Stromal cell of bone marrow (primary cell): ENCODE measurements around the gene PPP1R7.

Experiments used
- DNase-seq: peaks from one replicate; pipeline ENCODE4 v3.0.0-alpha.2; 2012; ENCODE audit warnings: low read depth

Gene PPP1R7

DNA sequence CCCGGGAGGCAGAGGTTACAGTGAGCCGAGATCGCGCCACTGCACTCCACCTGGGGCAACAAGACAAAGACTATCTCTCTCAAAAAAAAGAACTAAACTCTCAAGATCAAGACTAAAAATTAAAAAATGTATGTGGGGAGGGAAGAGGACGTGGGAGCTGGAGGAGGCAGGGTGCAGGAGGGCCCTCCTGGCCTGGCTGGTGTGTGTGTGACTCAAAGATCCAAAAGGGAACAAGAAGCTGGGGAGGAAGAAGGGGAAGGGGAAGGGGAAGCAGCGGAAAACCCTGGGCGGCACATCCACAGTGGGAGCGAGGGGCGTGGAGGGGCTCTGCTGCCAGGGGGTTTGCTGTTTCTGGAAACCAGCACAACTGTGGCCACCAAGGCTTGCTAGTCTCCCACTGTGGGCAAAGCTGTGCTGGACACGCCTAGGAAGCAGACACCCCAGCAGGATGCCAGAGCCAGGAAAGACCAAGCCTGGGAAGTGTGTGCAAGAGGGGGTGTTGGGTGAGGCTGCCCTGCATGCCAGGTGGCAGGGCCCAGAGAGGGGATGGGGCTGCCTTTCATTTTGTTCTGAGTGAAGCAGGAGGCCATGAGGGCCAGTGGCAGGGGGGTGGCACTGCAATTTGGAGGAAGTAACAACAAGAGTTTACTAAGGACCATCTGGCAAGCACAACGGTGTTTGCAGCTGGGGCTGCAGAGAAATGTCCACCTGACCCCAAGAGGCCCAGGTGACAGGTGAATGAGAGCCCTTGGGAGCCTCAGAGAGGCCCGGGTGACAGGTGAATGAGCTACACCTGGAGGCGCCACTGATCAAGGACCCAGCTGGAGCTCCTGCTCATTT, 82.7 kb downstream of the PPP1R7 start:
- DNase-seq, result no peak
